OCI-LY3 (cell line): ENCODE data around the gene PCDH15.

Source experiments
- EZH2phosphoT487 ChIP-seq: fragments of 200-600 bp; shearing (Covaris generic); IDR thresholded peaks from 2 replicates; pipeline ENCODE4 v1.6.1; 2018; ENCODE audit warnings: antibody characterized with exemption, mixed run types, low read depth
- TF ChIP-seq, protein P1 (sequence below): fragments of 200-600, 300-600 bp; sonication (generic); IDR thresholded peaks from 2 replicates; pipeline ENCODE4 v1.5.1; 2014; ENCODE audit warnings: antibody characterized with exemption, low read length, low read depth

DNA sequence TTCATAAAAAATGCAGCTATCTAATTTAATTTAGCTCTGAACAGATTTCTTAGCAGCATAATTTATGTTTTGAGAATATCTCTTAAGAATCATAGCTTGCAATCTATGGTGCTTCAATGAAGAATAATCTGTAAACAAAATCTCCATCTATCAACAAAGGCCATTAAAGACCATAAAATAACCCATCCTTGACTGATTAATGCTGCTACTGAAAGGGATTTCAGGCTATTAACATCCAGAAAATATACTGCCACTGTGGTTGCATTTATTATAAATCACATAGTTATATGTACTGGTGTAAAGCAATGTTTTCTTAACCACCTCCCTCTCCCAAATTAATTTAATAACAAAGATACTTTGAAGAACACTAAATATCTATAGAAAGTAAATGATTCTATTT lies 191.6 kb downstream of the PCDH15 start:
- TF ChIP-seq, protein P1, sequence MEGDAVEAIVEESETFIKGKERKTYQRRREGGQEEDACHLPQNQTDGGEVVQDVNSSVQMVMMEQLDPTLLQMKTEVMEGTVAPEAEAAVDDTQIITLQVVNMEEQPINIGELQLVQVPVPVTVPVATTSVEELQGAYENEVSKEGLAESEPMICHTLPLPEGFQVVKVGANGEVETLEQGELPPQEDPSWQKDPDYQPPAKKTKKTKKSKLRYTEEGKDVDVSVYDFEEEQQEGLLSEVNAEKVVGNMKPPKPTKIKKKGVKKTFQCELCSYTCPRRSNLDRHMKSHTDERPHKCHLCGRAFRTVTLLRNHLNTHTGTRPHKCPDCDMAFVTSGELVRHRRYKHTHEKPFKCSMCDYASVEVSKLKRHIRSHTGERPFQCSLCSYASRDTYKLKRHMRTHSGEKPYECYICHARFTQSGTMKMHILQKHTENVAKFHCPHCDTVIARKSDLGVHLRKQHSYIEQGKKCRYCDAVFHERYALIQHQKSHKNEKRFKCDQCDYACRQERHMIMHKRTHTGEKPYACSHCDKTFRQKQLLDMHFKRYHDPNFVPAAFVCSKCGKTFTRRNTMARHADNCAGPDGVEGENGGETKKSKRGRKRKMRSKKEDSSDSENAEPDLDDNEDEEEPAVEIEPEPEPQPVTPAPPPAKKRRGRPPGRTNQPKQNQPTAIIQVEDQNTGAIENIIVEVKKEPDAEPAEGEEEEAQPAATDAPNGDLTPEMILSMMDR, result no peak
- TF ChIP-seq EZH2phosphoT487, result no peak
